Sigmoid colon (tissue), 4 donors: Measurements from ENCODE around the gene TRIO.

ENCODE experiments used
- CTCF ChIP-seq, 4 experiments: fragments of 450-650 bp in 3 of 4; fragments of 200-600 bp in 1 of 4; IDR thresholded peaks; one replicate each; pipeline ENCODE4 v1.5.1; 2016 to 2019; ENCODE audit warnings: antibody characterized with exemption in 4 of 4, mild to moderate bottlenecking in 3 of 4, moderate library complexity in 2 of 4
- EP300 ChIP-seq, 4 donors: sonication (generic); formaldehyde crosslinking; IDR thresholded peaks; one replicate each; pipeline ENCODE4 v1.6.1; 2017; ENCODE audit warnings: antibody characterized with exemption in 4 of 4
- POLR2AphosphoS5 ChIP-seq, 4 donors: sonication (generic); formaldehyde crosslinking; IDR thresholded peaks; one replicate each; pipeline ENCODE4 v1.6.1; 2017; ENCODE audit warnings: antibody characterized with exemption in 4 of 4

DNA sequence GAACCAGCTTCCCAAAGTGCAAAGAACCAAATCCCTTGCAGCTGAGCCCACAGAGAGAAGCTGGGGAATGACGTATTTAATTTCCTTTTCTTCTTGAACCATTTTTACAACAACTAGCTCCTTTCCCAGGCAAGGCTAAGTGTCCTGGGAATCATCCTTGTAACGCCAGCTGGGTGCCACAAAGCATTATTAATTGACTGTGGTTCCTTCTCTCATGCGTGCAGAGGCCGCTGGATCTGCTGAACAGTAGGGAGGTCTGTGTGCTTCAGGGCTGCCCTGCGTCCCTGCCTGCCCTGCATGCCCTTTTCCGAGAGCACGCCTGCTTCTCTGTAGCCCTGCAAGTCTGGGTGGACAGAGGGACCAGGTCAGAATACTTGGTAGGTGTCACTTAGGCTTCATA lies 314.3 kb downstream of the TRIO start:
- TF ChIP-seq CTCF (IDR thresholded peaks at IDR 0.05) (no peak), EP300 (IDR thresholded peaks at IDR 0.05) (no peak), POLR2AphosphoS5 (IDR thresholded peaks at IDR 0.05) (no peak)
